ENCODE data around the gene INO80B.

The INO80B gene

GRCh38 chr2:74491648-74492544 lies 37.0 kb downstream of the INO80B start:
- peaks cover 21% of the 10 kb centered on the region for H3K27me3 ChIP-seq (ENCODE audit: control insufficient read depth, insufficient read depth, low read length)
- no peaks in the 10 kb centered on the region for H3K9me3 ChIP-seq (ENCODE audit: control insufficient read depth, low read depth, low read length)
- no peak overlapping the region for H3K9ac ChIP-seq (ENCODE audit: low read length)
- H3K27ac ChIP-seq (ENCODE audit: low read length) = no peak overlapping the region
- no peak overlapping the region for H3K4me3 ChIP-seq (ENCODE audit: low read length)
- peaks cover 36% of the 10 kb centered on the region for H3K36me3 ChIP-seq (ENCODE audit: control insufficient read depth, low read depth, low read length)
- H3K4me1 ChIP-seq (ENCODE audit: control insufficient read depth, low read depth, low read length) = no peaks in the 10 kb centered on the region

- Histone ChIP-seq H3K9ac (ENCODE audit: low read length) (no peak overlapping the region), H3K27ac (ENCODE audit: low read length) (no peak overlapping the region), H3K9me3 (ENCODE audit: control insufficient read depth, low read depth, low read length) (no peaks in the 10 kb centered on the region), H3K4me1 (ENCODE audit: control insufficient read depth, low read depth, low read length) (peaks cover 3% of the 10 kb centered on the region), H3K27me3 (ENCODE audit: control insufficient read depth, insufficient read depth, low read length) (peaks cover 37% of the 10 kb centered on the region), H3K4me3 (ENCODE audit: low read length) (no peak overlapping the region), H3K36me3 (ENCODE audit: control insufficient read depth, low read depth, low read length) (peaks cover 36% of the 10 kb centered on the region)
These were observed 38.7 kb downstream of the INO80B start for GRCh38 chr2:74493546-74493945.

GRCh38 chr2:74495440-74495839 lies 40.6 kb downstream of the INO80B start:
- H3K4me1 ChIP-seq (ENCODE audit: control insufficient read depth, low read depth, low read length) = peaks cover 15% of the 10 kb centered on the region
- peaks cover 34% of the 10 kb centered on the region for H3K36me3 ChIP-seq (ENCODE audit: control insufficient read depth, low read depth, low read length)
- H3K27me3 ChIP-seq (ENCODE audit: control insufficient read depth, insufficient read depth, low read length) = peaks cover 56% of the 10 kb centered on the region
- H3K9ac ChIP-seq (ENCODE audit: low read length) = no peak overlapping the region
- H3K4me3 ChIP-seq (ENCODE audit: low read length) = no peak overlapping the region
- no peak overlapping the region for H3K27ac ChIP-seq (ENCODE audit: low read length)
- H3K9me3 ChIP-seq (ENCODE audit: control insufficient read depth, low read depth, low read length) = no peaks in the 10 kb centered on the region

DNA sequence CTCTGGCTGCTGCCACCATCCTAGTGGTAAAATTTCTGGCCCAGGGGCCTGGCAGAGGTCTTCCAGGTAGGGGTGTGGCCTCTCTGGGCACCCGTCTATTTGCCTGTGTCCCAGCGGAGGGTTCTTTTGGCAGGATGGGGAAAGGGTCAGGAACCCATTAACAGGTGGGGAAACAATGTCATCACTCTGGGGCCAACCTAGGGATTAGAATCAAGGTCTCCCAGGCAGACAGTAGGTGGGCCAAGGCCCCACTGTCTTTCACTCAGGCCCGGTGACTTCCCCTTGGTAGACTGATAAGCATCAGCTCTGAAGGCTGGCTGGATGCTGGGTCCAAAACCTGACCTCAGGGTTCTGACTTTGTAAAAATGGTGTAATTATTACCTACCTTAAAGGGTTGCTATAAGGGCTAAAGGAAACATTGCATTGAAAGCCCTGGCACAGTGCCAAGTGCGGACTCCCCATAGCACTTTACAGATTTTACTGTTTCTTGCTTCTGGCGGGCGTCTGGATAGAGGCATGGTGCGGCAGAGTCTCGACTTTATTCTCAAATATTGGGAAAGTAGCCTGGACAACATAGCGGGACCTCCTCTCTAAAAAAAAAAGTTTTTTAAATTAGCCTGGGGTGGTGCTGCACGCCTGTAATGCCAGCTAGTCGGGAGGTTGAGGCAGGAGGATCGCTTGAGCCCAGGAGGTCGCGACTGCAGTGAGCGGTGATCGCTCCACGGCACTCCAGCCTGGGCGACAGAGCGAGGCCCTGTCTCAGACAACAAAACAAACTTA lies 42.3 kb downstream of the INO80B start:
- H3K27ac ChIP-seq (ENCODE audit: low read length) = no peak overlapping the region
- H3K36me3 ChIP-seq (ENCODE audit: control insufficient read depth, low read depth, low read length) = peaks cover 17% of the 10 kb centered on the region
- H3K4me1 ChIP-seq (ENCODE audit: control insufficient read depth, low read depth, low read length) = peaks cover 31% of the 10 kb centered on the region
- peak overlapping the region; percentile 55 for H3K4me3 ChIP-seq (ENCODE audit: low read length)
- no peak overlapping the region for H3K9ac ChIP-seq (ENCODE audit: low read length)
- H3K9me3 ChIP-seq (ENCODE audit: control insufficient read depth, low read depth, low read length) = no peaks in the 10 kb centered on the region
- H3K27me3 ChIP-seq (ENCODE audit: control insufficient read depth, insufficient read depth, low read length) = peaks cover 74% of the 10 kb centered on the region

DNA sequence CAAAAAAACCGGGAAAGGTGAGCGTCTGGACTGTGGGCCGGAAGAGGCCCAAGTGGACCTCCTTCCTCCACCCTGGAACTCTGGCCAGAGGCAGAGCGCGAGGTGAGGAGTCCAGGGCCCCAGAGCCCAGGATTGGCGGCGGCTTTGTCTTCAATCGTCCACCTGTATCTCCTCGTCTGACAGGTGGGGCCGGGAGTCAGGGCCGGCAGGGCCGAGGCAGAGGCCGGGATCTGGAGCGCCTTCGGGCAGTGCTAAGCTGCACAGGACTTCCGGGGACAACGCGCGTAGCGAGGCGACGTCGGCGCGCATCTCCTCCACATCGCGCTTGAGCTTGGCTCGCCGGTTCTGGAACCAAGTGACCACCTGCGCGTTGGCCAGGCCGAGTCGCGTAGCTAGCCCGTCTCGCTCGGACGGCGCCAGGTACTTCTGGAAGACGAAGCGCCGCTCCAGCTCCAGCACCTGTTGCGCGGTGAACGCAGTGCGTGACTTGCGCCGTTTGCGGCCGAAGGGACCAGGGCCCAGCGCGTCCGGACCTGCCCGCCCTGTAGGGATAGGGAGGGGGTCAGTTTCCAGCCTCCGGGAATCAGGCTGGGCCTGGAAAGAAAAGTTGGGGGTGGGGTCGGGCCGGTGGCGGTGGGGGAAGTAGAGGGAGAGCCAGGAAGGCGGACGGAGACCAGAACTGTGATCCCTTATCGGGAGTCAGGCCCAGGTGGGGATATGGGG lies 43.1 kb downstream of the INO80B start:
- no peak overlapping the region for H3K9ac ChIP-seq (ENCODE audit: low read length)
- peaks cover 9% of the 10 kb centered on the region for H3K36me3 ChIP-seq (ENCODE audit: control insufficient read depth, low read depth, low read length)
- H3K27ac ChIP-seq (ENCODE audit: low read length) = no peak overlapping the region
- peaks cover 33% of the 10 kb centered on the region for H3K4me1 ChIP-seq (ENCODE audit: control insufficient read depth, low read depth, low read length)
- H3K9me3 ChIP-seq (ENCODE audit: control insufficient read depth, low read depth, low read length) = no peaks in the 10 kb centered on the region
- peak overlapping the region; percentile 55 for H3K4me3 ChIP-seq (ENCODE audit: low read length)
- peaks cover 81% of the 10 kb centered on the region for H3K27me3 ChIP-seq (ENCODE audit: control insufficient read depth, insufficient read depth, low read length)

DNA sequence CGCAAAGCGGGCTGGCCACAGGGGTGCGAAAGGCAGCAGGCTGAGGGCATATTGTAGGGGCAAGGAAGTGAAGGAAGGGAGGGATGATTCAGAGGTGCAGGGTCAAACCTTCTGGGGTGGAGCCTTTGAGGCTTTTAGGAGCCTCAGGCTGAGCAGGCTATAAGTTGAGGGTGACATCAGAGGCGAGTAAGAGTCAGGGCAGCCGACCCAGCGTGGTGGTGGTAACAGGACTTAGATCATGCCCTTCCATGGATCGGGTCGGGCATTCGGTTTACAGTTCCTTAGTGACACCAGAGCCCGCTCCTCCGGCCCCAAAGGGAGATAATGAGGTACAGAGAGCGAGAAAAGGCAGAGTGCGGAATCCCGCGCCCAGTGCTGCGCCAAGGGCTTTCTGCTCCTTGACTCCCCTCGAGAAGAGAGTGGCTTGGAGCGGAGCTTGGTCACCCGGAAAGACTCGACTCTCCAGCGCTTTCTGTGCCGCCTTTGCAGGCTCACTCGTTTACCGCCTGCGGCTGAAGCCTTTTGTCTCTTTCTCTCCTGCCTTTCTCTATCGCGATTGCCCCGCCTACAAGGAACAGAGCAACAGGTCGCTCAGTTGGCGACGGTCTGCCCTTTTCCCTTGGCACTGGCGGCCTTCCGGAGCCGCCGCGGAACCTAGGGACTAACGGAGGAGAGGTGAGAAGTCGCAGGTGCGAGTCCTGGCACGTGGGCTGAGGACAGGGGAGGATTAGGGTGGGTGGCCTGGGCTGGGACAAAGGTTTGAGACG lies 43.8 kb downstream of the INO80B start:
- Histone ChIP-seq H3K4me3 (ENCODE audit: low read length) (peak overlapping the region; percentile 55), H3K36me3 (ENCODE audit: control insufficient read depth, low read depth, low read length) (peaks cover 2% of the 10 kb centered on the region), H3K9me3 (ENCODE audit: control insufficient read depth, low read depth, low read length) (no peaks in the 10 kb centered on the region), H3K27ac (ENCODE audit: low read length) (no peak overlapping the region), H3K4me1 (ENCODE audit: control insufficient read depth, low read depth, low read length) (peaks cover 33% of the 10 kb centered on the region), H3K9ac (ENCODE audit: low read length) (no peak overlapping the region), H3K27me3 (ENCODE audit: control insufficient read depth, insufficient read depth, low read length) (peaks cover 89% of the 10 kb centered on the region)

DNA sequence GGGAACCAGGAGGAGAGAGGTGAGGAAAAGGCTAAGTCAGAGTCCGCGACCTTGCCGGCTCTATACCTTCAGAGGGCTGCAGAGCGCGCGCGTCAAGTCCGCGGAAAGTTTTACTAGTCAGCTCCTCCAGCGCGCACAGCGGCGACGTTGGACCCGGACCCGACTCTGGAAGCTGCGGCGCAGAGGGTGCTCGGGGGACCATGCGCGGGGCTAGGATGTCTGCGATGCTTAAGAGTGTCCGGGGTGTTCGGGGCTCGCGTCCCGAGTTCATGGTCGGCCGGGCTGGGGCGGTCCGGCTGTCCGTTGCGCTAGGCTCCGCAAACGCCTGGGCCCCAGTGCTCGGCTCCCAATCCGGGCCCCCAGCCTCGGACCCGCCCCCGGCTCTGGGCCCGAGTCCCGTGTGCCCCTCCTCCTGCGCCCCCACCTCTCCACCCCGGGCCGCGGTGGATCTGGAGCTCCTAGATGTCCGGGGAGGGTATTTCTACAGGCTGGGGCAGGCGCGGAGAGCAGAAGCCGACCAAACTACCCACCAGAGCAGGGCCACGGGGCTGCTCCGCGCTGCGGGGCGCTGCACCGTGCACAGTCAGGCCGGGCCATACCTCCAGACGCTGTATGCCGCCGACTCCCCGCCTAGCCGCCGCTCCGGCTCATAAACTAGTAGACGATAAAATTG lies 44.5 kb downstream of the INO80B start, which contains the start of gene LBX2:
LBX2 (minus strand) TSS at position 337 of the 673 bp plus-strand sequence; CDS start at position 271, 66 bp downstream.
- Histone ChIP-seq H3K27ac (ENCODE audit: low read length) (no peak within 1 kb of the TSS), H3K9ac (ENCODE audit: low read length) (no peak within 1 kb of the TSS)

GRCh38 chr2:74499940-74500577 lies 45.2 kb downstream of the INO80B start:
- Histone ChIP-seq H3K27ac (ENCODE audit: low read length) (no peak overlapping the region), H3K36me3 (ENCODE audit: control insufficient read depth, low read depth, low read length) (peaks cover under 1% of the 10 kb centered on the region), H3K4me3 (ENCODE audit: low read length) (peak overlapping the region; percentile 55), H3K9me3 (ENCODE audit: control insufficient read depth, low read depth, low read length) (no peaks in the 10 kb centered on the region), H3K9ac (ENCODE audit: low read length) (no peak overlapping the region), H3K4me1 (ENCODE audit: control insufficient read depth, low read depth, low read length) (peaks cover 37% of the 10 kb centered on the region), H3K27me3 (ENCODE audit: control insufficient read depth, insufficient read depth, low read length) (peaks cover 100% of the 10 kb centered on the region)

More for the DNA sequence above, 44.5 kb downstream of the INO80B start, which contains the start of gene LBX2:
- H3K27me3 ChIP-seq (ENCODE audit: control insufficient read depth, insufficient read depth, low read length) = peaks cover 96% of the 10 kb centered on the region
- H3K4me3 ChIP-seq (ENCODE audit: low read length) = peak within 1 kb of the TSS; percentile 55
- H3K36me3 ChIP-seq (ENCODE audit: control insufficient read depth, low read depth, low read length) = no peaks in the 10 kb centered on the region
- peaks cover 37% of the 10 kb centered on the region for H3K4me1 ChIP-seq (ENCODE audit: control insufficient read depth, low read depth, low read length)
- H3K9me3 ChIP-seq (ENCODE audit: control insufficient read depth, low read depth, low read length) = no peaks in the 10 kb centered on the region

- H3K4me3 ChIP-seq (ENCODE audit: low read length) = no peak overlapping the region
- peaks cover 37% of the 10 kb centered on the region for H3K4me1 ChIP-seq (ENCODE audit: control insufficient read depth, low read depth, low read length)
- H3K27me3 ChIP-seq (ENCODE audit: control insufficient read depth, insufficient read depth, low read length) = peaks cover 100% of the 10 kb centered on the region
- no peaks in the 10 kb centered on the region for H3K9me3 ChIP-seq (ENCODE audit: control insufficient read depth, low read depth, low read length)
- no peak overlapping the region for H3K9ac ChIP-seq (ENCODE audit: low read length)
- H3K36me3 ChIP-seq (ENCODE audit: control insufficient read depth, low read depth, low read length) = peaks cover 6% of the 10 kb centered on the region
- no peak overlapping the region for H3K27ac ChIP-seq (ENCODE audit: low read length)
These were observed 45.7 kb downstream of the INO80B start for GRCh38 chr2:74500578-74500946.

Measured in iPS-18a (cell line).